LHCN-M2 (cell line): ENCODE data around the gene HNRNPA1L2. TPM values are rescaled to one million over a fixed set of nuclear protein-coding genes. Genes with fewer than 3 reads are reported as not detected.
"Not testable (repeated sequence)": the region's sequence is repeated elsewhere in the genome, so short reads cannot be mapped to it uniquely, and the experiment has no call there.

Experiments
- DNase-seq: peaks from one replicate; pipeline ENCODE4 v3.0.0-alpha.2; 2012; ENCODE audit warnings: low read depth
- total RNA-seq: library from RNA; depleted of rRNA; stranded (reverse); fragments of >200 nt; gene quantifications from 2 replicates; pipeline ENCODE4 v1.2.3, GENCODE V29; 2014; rRNA removed

Gene HNRNPA1L2
- total RNA-seq, 1 experiment from 2014 or later = 3.1 TPM

DNA sequence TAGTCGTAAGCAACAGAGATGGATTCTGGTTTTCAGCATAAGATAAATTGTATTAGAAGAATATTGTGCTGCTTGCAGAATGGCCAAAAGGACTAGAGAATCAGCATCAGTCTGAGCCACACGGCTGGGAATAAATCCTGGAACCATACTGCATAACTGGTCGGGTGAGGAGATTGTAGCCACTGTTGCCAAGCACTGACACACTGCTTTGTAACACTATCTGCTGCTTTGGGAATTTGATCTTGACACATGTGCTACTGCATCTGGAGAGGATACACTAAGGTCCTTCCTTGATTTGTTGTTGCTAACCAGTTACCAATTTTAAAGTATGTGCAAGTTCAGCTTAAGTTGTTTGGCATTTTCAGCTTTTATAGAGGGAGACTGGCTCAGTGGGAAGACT is 1.9 kb downstream of the HNRNPA1L2 start:
- DNase-seq = peak; percentile 68

- no peak for DNase-seq
Observed at GRCh38 chr13:52646967-52647366, 4.7 kb downstream of the HNRNPA1L2 start.

GRCh38 chr13:52650731-52651130 is 8.5 kb downstream of the HNRNPA1L2 start:
- no peak for DNase-seq

DNA sequence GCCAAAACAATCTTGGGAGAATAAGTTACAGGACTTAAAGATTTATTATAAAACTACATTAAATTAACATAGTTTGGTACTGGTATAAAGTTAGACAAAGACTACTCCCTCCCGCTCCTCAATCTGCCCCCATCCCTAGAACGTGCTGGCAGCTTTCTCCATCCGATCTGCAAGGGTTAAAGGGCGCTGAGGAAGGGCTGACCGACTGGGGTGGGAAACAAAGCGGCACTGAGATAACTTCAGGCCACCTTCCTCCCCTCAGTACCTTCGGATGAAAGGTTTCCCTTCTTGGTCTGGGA is 9.6 kb downstream of the HNRNPA1L2 start:
- no peak for DNase-seq

DNA sequence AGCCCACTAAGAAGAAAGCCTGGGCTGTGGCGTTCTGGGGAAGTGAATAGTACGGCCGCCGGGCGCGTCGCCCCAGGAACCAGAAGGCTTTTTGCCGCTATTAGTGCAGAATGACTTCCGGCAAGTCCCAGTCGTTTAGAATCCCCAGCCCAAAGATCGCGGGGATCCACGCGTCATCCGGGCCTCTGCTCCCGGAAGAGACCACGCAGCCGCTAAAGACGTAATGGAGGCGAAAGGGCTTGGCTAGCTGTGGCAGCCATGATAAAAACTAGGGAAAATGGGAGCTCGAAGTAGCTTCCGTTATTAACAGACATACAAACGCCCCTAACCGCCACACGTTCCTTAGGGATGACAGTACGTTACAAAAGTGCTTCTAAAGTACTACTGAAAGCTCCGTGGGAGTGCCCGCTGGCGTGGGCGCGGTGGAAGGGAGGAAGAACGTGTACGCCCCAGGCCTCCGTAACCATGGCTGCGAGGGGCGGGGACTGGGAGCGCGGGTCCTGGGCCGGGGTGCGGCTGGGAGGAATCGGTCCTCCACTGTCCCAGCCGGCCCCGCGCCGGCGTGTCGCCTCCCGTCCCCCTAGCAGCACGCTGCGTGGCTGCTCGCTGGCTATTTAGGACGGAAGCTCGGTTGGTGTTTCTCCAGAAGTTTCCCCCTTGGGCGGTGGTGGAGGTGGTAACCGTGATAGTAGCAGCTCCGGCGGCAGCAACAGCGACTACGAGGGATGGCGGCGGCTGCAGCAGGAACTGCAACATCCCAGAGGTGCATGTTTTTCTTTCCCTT is 10.2 kb downstream of the HNRNPA1L2 start, which contains the start of gene SUGT1:
Gene SUGT1 (plus strand): TSS at position 641 of the 784 bp plus-strand sequence. CDS start 85 bp downstream, at position 726.
- peak; percentile 98 for DNase-seq

DNA sequence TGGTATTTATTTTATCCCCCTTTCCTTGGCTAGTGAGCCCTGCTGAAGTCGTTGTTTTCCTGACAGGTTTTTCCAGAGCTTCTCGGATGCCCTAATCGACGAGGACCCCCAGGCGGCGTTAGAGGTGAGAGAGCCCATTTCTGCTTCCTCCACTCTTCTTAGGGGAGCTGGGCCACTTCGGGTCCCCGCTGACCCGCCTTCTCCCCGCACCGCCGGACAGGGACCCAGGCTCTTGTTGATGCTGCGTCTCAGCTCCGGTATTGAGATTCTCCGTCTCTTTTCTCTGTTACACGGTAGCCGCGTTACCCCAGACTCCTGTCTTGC is 10.7 kb downstream of the HNRNPA1L2 start:
- no peak for DNase-seq

DNA sequence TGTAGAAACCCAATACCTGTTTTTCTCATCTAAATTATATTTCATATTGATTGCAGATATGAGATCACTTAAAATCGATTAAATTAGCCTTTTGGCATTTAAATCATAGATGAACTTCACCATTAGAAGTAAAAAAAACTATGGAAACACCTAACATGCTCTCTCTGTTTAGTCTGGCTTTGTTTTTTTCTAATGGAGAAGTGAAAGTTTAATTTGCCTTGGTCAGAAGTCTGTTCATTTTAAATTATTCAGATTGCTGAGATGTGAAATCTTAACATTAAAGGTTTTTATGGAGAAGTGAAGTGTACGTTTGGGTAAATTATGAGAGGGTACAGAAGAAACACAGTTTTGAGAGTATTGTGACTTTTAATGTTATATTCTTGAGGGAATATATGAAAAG is 17.1 kb downstream of the HNRNPA1L2 start:
- DNase-seq = no peak

DNA sequence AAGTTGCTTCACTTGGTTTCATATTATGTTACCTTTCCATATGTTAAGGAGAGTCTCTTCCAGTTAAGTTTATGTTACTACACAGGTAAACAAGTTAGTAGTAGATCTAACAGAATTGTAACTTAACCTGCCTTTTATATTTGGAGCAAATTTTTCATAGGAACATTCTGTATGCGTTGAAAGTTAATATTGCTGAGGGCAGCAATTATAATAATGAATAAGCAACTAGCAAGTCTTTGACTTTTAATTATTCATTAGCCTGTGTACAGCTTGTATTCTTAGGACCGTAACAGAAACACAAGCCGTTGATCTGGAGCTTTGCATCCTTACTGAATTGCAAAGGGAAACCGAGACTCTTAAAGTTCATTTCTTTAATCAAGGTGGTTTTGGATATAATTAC is 22.0 kb downstream of the HNRNPA1L2 start:
- DNase-seq = no peak

- DNase-seq = peak; percentile 30
Observed at GRCh38 chr13:52665325-52665724, 23.1 kb downstream of the HNRNPA1L2 start.

GRCh38 chr13:52669677-52670076 is 27.4 kb downstream of the HNRNPA1L2 start:
- no peak for DNase-seq

DNA sequence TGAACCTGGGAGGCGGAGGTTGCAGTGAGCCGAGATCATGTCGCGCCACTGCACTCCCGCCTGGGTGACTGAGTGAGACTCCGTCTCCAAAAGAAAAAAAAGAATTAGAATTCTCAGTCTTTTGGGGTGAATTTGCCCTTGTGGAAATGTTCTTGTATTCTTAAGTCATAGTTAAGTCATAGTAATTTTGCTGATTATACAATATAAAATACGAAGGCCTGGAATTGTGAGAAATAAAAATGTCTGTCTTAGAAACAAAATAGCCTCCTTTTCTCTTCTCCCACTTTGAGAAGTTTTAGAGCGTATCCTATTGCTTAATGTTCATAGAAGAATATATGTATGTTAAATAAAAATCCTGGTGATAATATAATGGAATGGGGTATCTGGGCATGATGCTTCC is 28.5 kb downstream of the HNRNPA1L2 start:
- DNase-seq = no peak

- DNase-seq = no peak
Observed at GRCh38 chr13:52673465-52673864, 31.2 kb downstream of the HNRNPA1L2 start.

DNA sequence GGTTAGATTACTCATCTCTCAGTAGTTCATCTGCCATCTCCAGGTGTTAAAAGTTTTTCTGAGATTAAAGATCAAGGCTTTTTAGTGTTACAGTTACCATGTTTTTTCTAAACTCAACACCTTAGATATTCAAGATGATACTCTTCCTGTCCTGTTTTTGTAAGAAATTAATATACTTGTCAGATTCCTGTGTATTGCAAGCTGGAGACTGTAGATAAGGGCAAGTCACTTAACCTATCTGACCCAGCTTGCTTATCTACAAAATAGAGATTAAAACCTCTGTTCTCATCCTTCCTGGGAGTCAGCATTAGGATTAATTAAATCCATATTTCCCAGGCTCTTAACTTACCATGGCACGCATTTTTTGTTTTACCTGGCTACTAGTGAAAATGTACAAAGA is 35.6 kb downstream of the HNRNPA1L2 start:
- no peak for DNase-seq

DNA sequence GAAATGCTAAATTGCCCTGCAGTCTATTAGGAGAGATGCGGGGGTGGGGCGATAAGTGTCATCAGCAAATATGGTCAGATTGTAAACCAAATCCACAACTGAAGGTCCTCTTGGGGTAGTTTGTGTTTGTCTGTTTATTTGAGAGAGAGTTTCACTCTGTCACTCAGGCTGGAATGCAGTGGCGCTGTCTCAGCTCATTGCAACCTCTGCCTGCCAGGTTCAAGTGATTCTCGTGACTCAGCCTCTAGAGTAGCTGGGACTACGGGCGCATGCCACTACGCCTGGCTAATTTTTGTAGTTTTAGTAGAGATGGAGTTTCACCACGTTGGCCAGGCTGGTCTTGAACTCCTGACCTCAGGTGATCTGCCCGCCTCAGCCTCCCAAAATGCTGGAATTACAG is 43.6 kb downstream of the HNRNPA1L2 start:
- not testable (repeated sequence) for DNase-seq

DNA sequence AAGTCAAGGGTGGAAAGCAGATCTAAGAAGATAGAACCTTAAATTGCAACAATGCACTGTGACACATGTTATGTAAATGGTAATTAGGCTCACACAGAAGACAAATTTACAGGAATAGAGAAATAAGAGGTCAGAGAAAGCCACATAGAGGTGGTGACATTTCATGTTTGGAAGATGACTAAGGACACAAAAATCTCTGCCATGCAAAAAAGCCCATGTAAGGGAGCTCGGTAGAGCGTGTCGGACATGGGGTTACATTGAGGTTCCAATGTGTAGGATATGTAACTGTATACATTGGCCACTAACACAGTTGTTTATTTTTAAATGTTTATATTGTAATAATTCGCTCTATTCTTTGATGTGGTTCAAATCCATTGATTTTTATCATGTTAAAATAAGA is 44.1 kb downstream of the HNRNPA1L2 start:
- no peak for DNase-seq

Other genes starting within 250 kb of the HNRNPA1L2 start
- 19.0 and 28.2 TPM in 2 replicates for gene THSD1, start 236.3 kb upstream of the HNRNPA1L2 start, total RNA-seq
- gene VPS36, start 191.8 kb upstream of the HNRNPA1L2 start, total RNA-seq = 43.9 and 56.9 TPM in 2 replicates
- 91.8 and 113 TPM in 2 replicates for gene CKAP2, start 187.0 kb upstream of the HNRNPA1L2 start, total RNA-seq
- 46.4 and 49.4 TPM in 2 replicates for gene SUGT1, start 10.4 kb downstream of the HNRNPA1L2 start, total RNA-seq
- not detected in 2 replicates for gene CNMD, start 97.4 kb downstream of the HNRNPA1L2 start, total RNA-seq
- not detected in 2 replicates for gene PCDH8, start 206.2 kb downstream of the HNRNPA1L2 start, total RNA-seq